ENCODE measurements around the gene AUTS2. TPM values are rescaled to one million over a fixed set of nuclear protein-coding genes. Genes with fewer than 3 reads are reported as not detected.

The AUTS2 gene
- total RNA-seq, 1 donor from 2014 or later: 95.3 TPM

GRCh38 chr7:70389531-70390151 lies 791.4 kb downstream of the AUTS2 start:
- no peak for DNase-seq

DNA sequence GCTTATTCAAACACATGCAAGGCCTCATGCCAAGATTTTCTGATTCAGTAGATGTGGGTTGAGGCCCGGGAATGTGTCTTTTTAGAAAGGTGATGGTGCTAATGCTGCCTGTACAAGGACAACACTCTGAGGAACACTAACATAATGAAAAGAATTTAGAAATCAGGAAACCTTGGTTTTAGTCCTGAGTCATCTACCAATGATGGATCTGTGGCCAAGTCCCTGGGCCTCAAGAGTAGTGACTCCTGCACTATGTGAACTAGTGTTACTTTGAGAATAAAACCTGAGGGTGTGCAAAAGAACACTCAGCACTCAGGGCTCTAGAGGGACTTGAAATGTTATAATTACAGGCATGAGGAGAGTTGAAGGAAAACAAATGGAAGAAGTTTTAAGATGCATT lies 792.0 kb downstream of the AUTS2 start:
- DNase-seq: no peak

GRCh38 chr7:70392256-70392876 lies 794.1 kb downstream of the AUTS2 start:
- DNase-seq: no peak

- DNase-seq: no peak
Measured at GRCh38 chr7:70392877-70393435, 794.7 kb downstream of the AUTS2 start.

GRCh38 chr7:70393956-70394355 lies 795.7 kb downstream of the AUTS2 start:
- DNase-seq: no peak

DNA sequence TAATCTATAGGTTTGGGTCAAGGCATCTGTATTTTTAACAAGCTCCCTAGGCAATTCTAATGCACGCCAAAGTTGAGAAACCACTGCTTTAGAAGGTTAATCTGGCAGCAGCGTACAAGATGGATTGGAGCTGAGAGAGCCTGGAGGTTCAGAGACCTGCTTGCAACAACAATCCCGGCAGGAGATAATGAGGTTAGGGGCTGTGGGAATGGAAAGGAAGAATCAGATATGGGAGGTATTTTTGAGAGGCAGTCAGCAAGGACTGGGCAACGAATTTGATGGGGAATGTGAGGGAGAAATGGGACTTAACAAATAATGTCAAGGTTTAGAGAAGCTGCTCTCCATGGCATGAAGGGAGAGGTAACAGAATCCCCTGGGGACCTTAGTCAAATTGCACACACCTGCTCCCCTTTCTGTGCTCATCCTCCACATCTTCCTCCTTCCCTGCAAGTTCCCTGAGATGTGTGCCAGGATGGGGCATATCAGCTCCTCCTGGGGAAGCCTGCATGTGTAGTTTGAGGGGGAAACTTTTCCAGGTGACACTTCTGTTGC lies 802.6 kb downstream of the AUTS2 start:
- DNase-seq: no peak

DNA sequence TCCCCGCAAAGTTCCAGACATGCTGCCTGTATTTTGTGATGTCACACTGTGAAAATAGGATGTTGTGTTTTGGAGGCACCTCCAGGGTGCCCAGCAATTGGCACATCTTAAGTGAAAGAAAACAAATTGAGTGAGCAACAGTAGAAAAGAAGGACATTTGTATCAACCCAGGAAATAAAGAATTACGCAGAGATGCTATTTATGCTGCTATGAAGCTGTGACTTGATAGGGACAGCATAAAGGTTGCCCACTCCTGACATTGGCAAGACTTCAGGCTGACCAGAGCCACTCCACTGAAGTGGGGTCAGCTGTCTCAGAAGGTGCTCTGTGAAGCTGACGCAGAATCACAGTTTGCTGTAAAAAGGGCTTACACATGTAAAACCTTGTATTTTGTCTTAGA lies 803.8 kb downstream of the AUTS2 start:
- no peak for DNase-seq

GRCh38 chr7:70405241-70405640 lies 807.0 kb downstream of the AUTS2 start:
- DNase-seq: no peak

DNA sequence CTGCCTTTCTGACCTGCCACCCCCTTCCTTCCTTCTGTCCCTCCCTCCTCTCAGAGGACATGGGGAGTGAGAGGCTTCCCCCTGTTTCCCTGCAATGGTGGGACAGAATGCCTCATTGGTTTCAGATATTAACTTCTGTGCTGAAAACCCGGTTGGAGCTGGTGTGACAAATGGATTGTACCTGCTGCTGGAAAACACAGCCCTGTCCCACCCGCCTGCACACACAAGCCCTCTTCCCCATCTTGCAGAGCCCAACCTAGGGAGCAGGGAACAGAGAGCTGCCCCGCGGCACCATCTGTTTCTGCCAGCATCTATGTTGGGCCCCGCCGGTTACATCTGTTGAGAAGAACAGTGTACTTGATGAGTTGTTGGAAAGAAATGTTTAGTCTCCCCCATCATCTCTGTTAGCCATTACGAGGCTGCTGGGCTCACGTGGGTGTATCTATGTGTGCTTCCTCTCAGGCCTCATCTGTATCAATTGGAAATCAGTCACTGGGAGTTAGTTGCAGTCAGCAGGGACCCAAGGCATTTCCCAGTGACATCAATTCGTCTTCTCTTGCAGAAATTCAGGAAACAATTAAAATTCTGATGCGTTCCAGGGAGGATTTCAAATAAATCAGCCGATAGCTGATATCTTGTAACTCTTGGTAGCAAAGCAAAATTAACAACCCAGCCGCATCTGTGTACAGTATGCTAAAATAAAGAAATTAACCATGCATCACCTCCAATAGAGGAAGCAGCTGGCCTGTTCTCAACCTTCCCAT lies 808.1 kb downstream of the AUTS2 start:
- no peak for DNase-seq

DNA sequence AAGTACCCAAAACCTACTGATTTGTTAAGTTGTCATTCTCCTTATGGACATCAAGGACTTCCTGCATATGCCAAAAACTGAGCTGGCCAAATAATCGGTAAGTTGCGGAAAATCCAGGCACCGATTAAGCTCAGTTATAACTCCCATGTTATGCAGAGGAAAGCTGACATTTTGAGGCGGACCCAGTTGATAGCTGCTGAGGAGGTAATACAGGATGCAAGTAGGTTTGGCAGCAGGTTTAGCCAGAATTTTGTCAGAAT lies 808.6 kb downstream of the AUTS2 start:
- DNase-seq: no peak

DNA sequence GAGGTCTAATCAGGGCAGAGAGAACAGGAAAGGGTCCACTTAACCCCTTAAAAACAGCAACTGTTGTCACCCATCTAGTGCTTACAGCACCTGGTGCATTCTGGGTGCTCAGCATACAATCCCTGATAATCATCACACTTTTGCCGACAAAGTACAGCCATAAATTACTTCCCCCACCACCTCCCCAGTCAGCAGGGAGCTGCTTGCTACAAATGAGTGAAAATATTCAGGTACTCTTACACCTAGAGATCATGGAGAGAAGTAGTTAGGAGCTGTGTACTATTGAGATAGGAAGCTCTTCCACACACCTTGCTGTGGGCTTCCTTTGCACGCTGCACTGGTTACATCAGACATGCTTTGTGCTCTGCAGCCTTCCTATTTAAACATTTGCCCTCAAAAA lies 810.2 kb downstream of the AUTS2 start:
- no peak for DNase-seq

GRCh38 chr7:70408891-70409290 lies 810.6 kb downstream of the AUTS2 start:
- no peak for DNase-seq

DNA sequence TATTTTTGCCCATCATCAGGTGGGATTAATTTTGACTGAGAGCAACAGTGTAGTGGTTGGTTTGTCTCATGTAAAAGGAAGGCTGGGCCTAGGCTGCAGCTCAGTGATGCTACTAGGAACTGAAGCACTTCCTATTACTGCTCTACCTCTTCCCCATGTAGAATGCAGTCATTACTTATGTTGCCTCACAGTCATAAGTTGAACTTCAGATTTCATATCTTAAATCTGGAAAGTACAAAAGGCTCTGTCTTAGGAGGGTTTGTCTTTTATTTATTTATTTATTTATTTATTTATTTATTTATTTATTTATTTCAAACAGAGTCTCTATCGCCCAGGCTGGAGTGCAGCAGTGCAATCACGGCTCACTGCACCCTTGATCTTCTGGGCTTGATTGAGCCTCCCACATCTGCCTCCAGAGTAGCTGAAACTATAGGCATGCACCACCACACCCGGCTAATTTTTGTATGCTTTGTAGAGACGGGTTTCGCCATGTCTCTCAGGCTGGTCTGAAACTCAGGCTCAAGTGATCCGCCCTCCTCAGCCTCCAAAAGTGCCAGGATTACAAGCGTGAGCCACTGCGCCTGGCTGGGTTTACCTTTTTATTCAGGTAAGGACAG lies 812.0 kb downstream of the AUTS2 start:
- DNase-seq: no peak

DNA sequence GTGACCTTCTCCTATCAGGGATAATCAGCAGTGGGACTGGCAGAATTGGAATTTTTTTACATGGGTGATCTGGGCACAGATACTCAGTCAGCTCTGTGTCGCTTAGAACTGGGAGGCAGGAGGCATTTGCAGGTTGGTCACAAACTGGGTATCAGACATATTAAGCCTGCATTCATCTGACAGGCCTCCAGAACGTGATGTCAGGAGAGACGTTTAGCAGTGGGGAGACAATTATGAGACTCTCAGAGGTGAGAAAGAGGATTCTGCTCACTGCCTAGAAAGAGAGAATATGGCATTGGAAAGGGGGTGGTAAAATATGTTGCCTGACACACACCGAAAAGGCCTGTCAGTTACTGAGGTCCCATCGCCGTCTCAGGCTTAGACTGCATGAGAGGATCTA lies 816.1 kb downstream of the AUTS2 start:
- DNase-seq: no peak

GRCh38 chr7:70415179-70415972 lies 817.1 kb downstream of the AUTS2 start:
- DNase-seq: no peak

GRCh38 chr7:70416347-70416985 lies 818.2 kb downstream of the AUTS2 start:
- DNase-seq: no peak

- peak; percentile 90 for DNase-seq
Measured at GRCh38 chr7:70416986-70417655, 818.8 kb downstream of the AUTS2 start.

- no peak for DNase-seq
Measured at GRCh38 chr7:70419526-70420380, 821.5 kb downstream of the AUTS2 start.

DNA sequence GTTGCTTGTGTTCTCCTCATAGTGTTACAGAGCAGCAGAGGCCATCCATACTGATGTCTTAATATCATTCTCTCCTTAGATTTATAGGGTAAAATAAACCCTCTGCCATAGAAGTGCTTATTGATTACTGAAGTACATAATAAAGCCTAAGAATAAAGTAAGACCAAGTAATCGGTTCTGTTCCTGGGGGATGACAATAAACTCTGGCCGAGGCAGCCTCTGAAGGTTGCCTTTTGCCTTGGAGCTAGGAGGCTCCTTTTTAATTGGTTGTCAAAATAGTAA lies 822.0 kb downstream of the AUTS2 start:
- no peak for DNase-seq

- no peak for DNase-seq
Measured at GRCh38 chr7:70421319-70421718, 823.0 kb downstream of the AUTS2 start.

Data from occipital lobe (tissue), 2 donors.